PC-3 (cell line): ENCODE measurements around the gene FRMD4B. TPM values are rescaled to one million over a fixed set of nuclear protein-coding genes. Genes with fewer than 3 reads are reported as not detected.

Experiments used
- ATAC-seq: fragments of 200-7000 bp; cut with Tn5 transposase; 2 replicates; pipeline ENCODE4 v1.9.1; 2020; ENCODE audit warnings: mild to moderate bottlenecking, moderate library complexity
- BruUV-seq: library from RNA; stranded (reverse); fragments of 400-500 nt; replicated peaks from 2 replicates; lab custom pipeline; 2021; lab: Mats Ljungman, UMichigan
- CTCF ChIA-PET: fragments of 300-600 bp; sonication (Branson Sonifier 250); formaldehyde crosslinking; loops from one replicate; lab custom pipeline; 2022; ENCODE audit warnings: antibody characterized with exemption; lab: Charles Lee
- POLR2A ChIA-PET: fragments of 300-600 bp; sonication (Branson Sonifier 250); formaldehyde crosslinking; loops from one replicate; lab custom pipeline; 2022; ENCODE audit warnings: antibody characterized with exemption; ENCODE audit not compliant: unreplicated experiment; lab: Charles Lee
- DNase-seq: peaks from one replicate; pipeline ENCODE4 v3.0.0-alpha.2; 2015
- H2AFZ ChIP-seq: fragments of 300-600 bp; sonication (generic); 2 replicates; pipeline ENCODE4 v1.6.0; 2016; ENCODE audit warnings: antibody characterized with exemption, low read length
- H3F3A ChIP-seq: fragments of 300-600 bp; sonication (generic); one replicate; pipeline ENCODE4 v1.6.0; 2017; ENCODE audit warnings: antibody characterized with exemption, low read length, control low read depth, mild to moderate bottlenecking; ENCODE audit not compliant: unreplicated experiment
- H3K27ac ChIP-seq: fragments of 300-600 bp; sonication (generic); 2 replicates; pipeline ENCODE4 v1.5.1; 2016; ENCODE audit warnings: mild to moderate bottlenecking, low read length
- H3K27me3 ChIP-seq: fragments of 300-600 bp; sonication (generic); 2 replicates; pipeline ENCODE4 v1.6.1; 2016; ENCODE audit warnings: low read length, mixed read lengths
- H3K36me3 ChIP-seq: fragments of 300-600 bp; sonication (generic); 2 replicates; pipeline ENCODE4 v1.6.1; 2016; ENCODE audit warnings: low read depth, mixed run types, low read length, mixed read lengths
- H3K4me1 ChIP-seq: fragments of 300-600 bp; sonication (generic); 2 replicates; pipeline ENCODE4 v1.5.1; 2016; ENCODE audit warnings: low read length; ENCODE audit not compliant: insufficient read depth
- H3K4me2 ChIP-seq: fragments of 300-600 bp; sonication (generic); 2 replicates; pipeline ENCODE4 v1.6.0; 2016; ENCODE audit warnings: low read length
- H3K4me3 ChIP-seq: fragments of 300-600 bp; sonication (generic); 2 replicates; pipeline ENCODE4 v1.5.1; 2016; ENCODE audit warnings: mild to moderate bottlenecking, low read length, mixed read lengths
- H3K79me2 ChIP-seq: fragments of 300-600 bp; sonication (generic); 2 replicates; pipeline ENCODE4 v1.6.1; 2017; ENCODE audit warnings: low read length, mixed read lengths
- H3K9ac ChIP-seq: fragments of 300-600 bp; sonication (generic); 2 replicates; pipeline ENCODE4 v1.6.0; 2016; ENCODE audit warnings: mild to moderate bottlenecking, low read length
- H3K9me2 ChIP-seq: fragments of 300-600 bp; sonication (generic); replicated peaks from 2 replicates; pipeline ENCODE4 v1.6.1; 2016; ENCODE audit warnings: mixed run types, low read length, mixed read lengths
- H3K9me3 ChIP-seq: fragments of 300-600 bp; sonication (generic); 2 replicates; pipeline ENCODE4 v1.6.1; 2016; ENCODE audit warnings: low read length, mixed read lengths
- H4K20me1 ChIP-seq: fragments of 300-600 bp; sonication (generic); 2 replicates; pipeline ENCODE4 v1.6.1; 2016; ENCODE audit warnings: low read length, mixed read lengths
- CTCF ChIP-seq: fragments of 300-600 bp; sonication (generic); conservative IDR thresholded peaks from 2 replicates; pipeline ENCODE4 v1.5.1; 2017; ENCODE audit warnings: antibody characterized with exemption, low read depth, mild to moderate bottlenecking, low read length
- EZH2 ChIP-seq: fragments of 300-600 bp; sonication (generic); IDR thresholded peaks from one replicate; pipeline ENCODE4 v1.6.1; 2017; ENCODE audit warnings: antibody characterized with exemption, mild to moderate bottlenecking, low read length; ENCODE audit not compliant: unreplicated experiment
- EZH2phosphoT487 ChIP-seq: fragments of 300-600 bp; sonication (generic); IDR thresholded peaks from 2 replicates; pipeline ENCODE4 v1.6.1; 2018; ENCODE audit warnings: mild to moderate bottlenecking, antibody characterized with exemption, low read length, borderline replicate concordance
- intact Hi-C: fragments of 100-400 bp; cut with micrococcal nuclease; formaldehyde crosslinking; loops from 2 replicates; pipeline ENCODE4 v1.9.0; 2023
- total RNA-seq: library from RNA; depleted of rRNA; stranded (reverse); fragments of >200 nt; gene quantifications from 2 replicates; pipeline ENCODE4 v1.2.3, GENCODE V29; 2014

FRMD4B gene
- total RNA-seq, 1 experiment from 2014 or later: 5.7 TPM

- POLR2A ChIA-PET: no interaction called here
- Histone ChIP-seq H3K9ac (no peak overlapping the region), H3K79me2 (no peaks in the 10 kb centered on the region), H4K20me1 (no peaks in the 10 kb centered on the region), H3K9me2 (no peaks in the 10 kb centered on the region), H2AFZ (no peak overlapping the region), H3K4me3 (no peak overlapping the region), H3K4me2 (no peak overlapping the region; the same call in 1 of the 2 replicates), H3F3A (no peaks in the 10 kb centered on the region), H3K27me3 (no peaks in the 10 kb centered on the region), H3K4me1 (peaks cover 18% of the 10 kb centered on the region), H3K9me3 (no peaks in the 10 kb centered on the region), H3K27ac (peak overlapping the region; percentile 57), H3K36me3 (no peaks in the 10 kb centered on the region)
- DNase-seq (peak; percentile 64), ATAC-seq (peak; percentile 78)
- intact Hi-C loops: no loop called here
- CTCF ChIA-PET: no interaction called here
- TF ChIP-seq EZH2phosphoT487: no peak
- no peak for TF ChIP-seq EZH2
- TF ChIP-seq CTCF: no peak
- no TSS peak for BruUV-seq
These were observed 91.7 kb downstream of the FRMD4B start for GRCh38 chr3:69294014-69294766.

GRCh38 chr3:69292959-69293574 is 92.8 kb downstream of the FRMD4B start:
- no peak overlapping the region for H3K4me2 ChIP-seq
- H3K9ac ChIP-seq: no peak overlapping the region
- H3K27ac ChIP-seq: peak overlapping the region; percentile 57; the same call in 1 of the 2 replicates
- TF ChIP-seq EZH2 (no peak), CTCF (no peak), EZH2phosphoT487 (no peak)
- POLR2A ChIA-PET: interaction anchor here (0.6 kb wide), 1 partner anchor 125 kb away, joined by 3 read pairs; no protein-coding TSS in a partner anchor
- CTCF ChIA-PET: no interaction called here
- ATAC-seq (no peak), DNase-seq (no peak)
- H3K36me3 ChIP-seq: no peaks in the 10 kb centered on the region
- H3K79me2 ChIP-seq: no peaks in the 10 kb centered on the region
- H3K4me1 ChIP-seq: peaks cover 25% of the 10 kb centered on the region
- no peaks in the 10 kb centered on the region for H3K9me2 ChIP-seq
- BruUV-seq: no TSS peak
- no peaks in the 10 kb centered on the region for H4K20me1 ChIP-seq
- no peaks in the 10 kb centered on the region for H3K27me3 ChIP-seq
- intact Hi-C loops: no loop called here
- H3F3A ChIP-seq: no peaks in the 10 kb centered on the region
- H3K9me3 ChIP-seq: no peaks in the 10 kb centered on the region
- H2AFZ ChIP-seq: no peak overlapping the region
- H3K4me3 ChIP-seq: no peak overlapping the region

GRCh38 chr3:69292185-69292584 is 93.7 kb downstream of the FRMD4B start:
- no peak overlapping the region for H3K9ac ChIP-seq

More at GRCh38 chr3:69292185-69292584, 93.7 kb downstream of the FRMD4B start:
- no peak overlapping the region for H2AFZ ChIP-seq
- no peaks in the 10 kb centered on the region for H4K20me1 ChIP-seq
- H3K4me2 ChIP-seq: no peak overlapping the region
- no peaks in the 10 kb centered on the region for H3K9me2 ChIP-seq
- no peak for DNase-seq
- H3K4me3 ChIP-seq: no peak overlapping the region
- POLR2A ChIA-PET: no interaction called here
- H3K27me3 ChIP-seq: no peaks in the 10 kb centered on the region
- H3K27ac ChIP-seq: no peak overlapping the region
- H3K36me3 ChIP-seq: no peaks in the 10 kb centered on the region
- CTCF ChIA-PET: interaction anchor here (0.6 kb wide), 1 partner anchor 18 kb away, joined by 6 read pairs; no protein-coding TSS in a partner anchor
- H3K79me2 ChIP-seq: no peaks in the 10 kb centered on the region
- TF ChIP-seq EZH2phosphoT487 (no peak), CTCF (no peak), EZH2 (no peak)
- H3F3A ChIP-seq: no peaks in the 10 kb centered on the region
- peaks cover 25% of the 10 kb centered on the region for H3K4me1 ChIP-seq
- BruUV-seq: no TSS peak
- H3K9me3 ChIP-seq: no peaks in the 10 kb centered on the region
- ATAC-seq: no peak
- intact Hi-C loops: no loop called here
